ENCODE measurements around the gene PEF1.
A peak's percentile ranks its signal among the peaks of the same experiment; 100 is the strongest.
"Not testable (repeated sequence)": the region's sequence is repeated elsewhere in the genome, so short reads cannot be mapped to it uniquely, and the experiment has no call there.

Gene PEF1

GRCh38 chr1:31602081-31602480 lies 42.6 kb downstream of the PEF1 start:
- no peak for DNase-seq

- DNase-seq = no peak
Measured at GRCh38 chr1:31600641-31601040, 44.0 kb downstream of the PEF1 start.

GRCh38 chr1:31598980-31599379 lies 45.7 kb downstream of the PEF1 start:
- no peak for DNase-seq

DNA sequence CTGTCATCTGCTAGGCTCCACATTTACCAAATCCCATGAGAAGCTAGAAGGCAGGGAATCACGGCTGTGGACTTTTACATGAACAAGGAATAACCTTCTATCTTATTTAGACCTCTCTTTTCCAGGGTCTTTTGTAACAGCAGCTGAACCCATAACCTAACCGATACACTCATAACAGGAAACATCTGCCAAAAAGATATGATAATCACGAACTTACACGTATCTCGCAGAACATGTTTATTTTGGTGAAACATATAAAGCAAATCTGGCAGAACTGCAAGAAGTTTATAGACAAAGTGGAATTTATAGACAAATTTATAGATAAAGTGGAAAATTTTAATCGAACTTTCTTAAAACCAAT lies 48.0 kb downstream of the PEF1 start:
- no peak for DNase-seq

DNA sequence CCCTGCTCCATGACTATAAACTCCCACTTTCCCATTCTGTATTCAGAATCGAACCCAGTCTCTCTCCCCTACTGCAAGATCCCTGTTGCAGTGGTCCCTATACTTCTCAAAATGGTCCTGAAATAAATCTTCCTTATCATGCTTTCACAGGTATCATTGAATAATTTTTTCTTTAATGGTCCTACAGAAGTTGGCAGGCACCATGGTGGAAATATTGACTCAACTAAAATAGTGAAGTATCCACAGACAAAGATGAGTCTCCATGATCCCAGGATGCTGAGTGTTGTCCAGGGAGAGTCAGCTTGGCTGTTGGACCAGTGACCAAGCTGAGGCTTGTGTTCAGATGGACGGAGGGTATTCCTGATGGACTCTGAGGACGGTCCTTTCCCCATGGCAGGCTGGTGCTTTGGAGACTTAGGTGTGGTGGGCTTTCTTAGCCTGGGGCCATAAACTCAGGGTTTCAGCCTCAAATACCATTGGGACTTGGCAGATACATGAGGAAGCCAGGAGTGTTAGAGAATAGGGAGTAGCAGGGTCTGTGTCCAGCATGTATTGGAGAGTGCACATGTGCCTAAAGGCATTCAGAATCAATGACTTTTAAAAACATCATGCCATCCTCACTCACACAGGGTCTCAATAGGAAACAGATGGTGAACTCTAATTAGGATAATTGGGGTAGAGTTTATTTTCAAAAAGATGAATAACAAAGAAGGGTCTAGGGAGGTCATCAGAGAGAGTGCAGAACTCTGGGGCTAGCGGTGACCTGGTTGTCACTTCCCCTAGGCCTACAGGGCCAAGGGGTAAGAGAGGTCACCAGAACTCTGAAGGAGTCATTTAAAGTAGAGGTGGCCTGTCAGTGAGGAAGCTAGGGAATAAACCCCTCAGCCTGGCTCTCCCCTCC lies 48.6 kb downstream of the PEF1 start:
- no peak for DNase-seq

- DNase-seq = peak; percentile 76
Measured at GRCh38 chr1:31593770-31594632, 50.7 kb downstream of the PEF1 start.

GRCh38 chr1:31593136-31593665 lies 51.5 kb downstream of the PEF1 start:
- DNase-seq = no peak

DNA sequence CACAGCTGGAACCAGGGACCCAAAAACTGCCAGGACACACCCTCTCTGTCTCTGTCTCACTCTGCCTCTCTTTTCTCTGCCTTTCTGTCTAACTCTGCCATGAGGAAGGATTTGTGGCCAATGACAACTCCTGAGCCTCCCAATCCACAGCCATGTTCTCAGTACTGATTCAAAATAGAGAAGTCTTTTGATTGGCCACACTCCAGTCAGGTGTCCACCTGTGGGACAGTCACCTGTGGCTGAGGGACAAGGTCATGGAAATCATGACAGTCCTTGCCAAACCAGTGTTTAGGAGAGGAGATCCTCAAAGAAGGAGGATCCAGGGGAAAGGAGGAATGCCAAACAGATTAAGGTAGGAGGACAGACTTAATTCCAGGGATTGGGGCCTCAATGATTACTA lies 52.5 kb downstream of the PEF1 start:
- no peak for DNase-seq

- no peak for DNase-seq
Measured at GRCh38 chr1:31591425-31592093, 53.1 kb downstream of the PEF1 start.

DNA sequence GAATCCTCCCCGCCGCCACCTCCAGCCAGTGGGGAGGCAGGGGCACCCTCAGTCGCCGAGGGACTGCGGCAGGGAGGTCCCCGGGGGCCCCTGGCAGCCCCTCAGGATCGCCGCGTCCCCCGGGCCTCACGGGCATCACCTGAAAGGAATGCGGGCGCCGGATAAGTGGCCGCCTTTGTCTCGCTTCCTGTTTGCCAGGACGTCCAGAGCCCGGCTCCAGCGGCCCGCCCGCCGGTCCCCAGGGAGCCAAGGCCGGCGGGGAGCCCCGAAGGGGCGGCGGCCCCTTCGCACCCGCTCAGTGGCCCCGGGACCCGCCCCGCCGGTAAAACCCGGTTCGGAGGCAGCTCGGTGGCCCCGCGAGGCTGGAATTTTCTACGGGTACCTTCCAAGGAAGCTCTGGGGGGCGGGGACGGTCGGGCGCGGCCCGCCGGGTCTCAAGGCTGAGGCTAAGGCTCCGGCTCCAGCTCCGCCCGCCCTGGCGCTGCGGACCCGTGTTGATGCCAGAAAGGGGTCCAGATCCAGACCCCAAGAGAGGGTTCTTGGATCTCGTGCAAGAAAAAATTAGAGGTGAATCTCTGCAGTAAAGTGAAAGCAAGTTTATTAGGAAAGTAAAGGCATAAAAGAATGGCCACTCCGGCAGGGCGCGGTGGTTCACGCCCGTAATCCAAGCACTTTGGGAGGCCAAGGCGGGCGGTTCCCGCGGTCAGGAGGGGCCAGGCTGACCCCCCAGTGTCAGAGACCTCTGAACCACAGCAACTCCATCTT lies 55.7 kb downstream of the PEF1 start:
- no peak for DNase-seq

GRCh38 chr1:31587720-31588423 lies 56.8 kb downstream of the PEF1 start:
- peak; percentile 44 for DNase-seq

- DNase-seq = not testable (repeated sequence)
Measured at GRCh38 chr1:31587328-31587699, 57.4 kb downstream of the PEF1 start.

DNA sequence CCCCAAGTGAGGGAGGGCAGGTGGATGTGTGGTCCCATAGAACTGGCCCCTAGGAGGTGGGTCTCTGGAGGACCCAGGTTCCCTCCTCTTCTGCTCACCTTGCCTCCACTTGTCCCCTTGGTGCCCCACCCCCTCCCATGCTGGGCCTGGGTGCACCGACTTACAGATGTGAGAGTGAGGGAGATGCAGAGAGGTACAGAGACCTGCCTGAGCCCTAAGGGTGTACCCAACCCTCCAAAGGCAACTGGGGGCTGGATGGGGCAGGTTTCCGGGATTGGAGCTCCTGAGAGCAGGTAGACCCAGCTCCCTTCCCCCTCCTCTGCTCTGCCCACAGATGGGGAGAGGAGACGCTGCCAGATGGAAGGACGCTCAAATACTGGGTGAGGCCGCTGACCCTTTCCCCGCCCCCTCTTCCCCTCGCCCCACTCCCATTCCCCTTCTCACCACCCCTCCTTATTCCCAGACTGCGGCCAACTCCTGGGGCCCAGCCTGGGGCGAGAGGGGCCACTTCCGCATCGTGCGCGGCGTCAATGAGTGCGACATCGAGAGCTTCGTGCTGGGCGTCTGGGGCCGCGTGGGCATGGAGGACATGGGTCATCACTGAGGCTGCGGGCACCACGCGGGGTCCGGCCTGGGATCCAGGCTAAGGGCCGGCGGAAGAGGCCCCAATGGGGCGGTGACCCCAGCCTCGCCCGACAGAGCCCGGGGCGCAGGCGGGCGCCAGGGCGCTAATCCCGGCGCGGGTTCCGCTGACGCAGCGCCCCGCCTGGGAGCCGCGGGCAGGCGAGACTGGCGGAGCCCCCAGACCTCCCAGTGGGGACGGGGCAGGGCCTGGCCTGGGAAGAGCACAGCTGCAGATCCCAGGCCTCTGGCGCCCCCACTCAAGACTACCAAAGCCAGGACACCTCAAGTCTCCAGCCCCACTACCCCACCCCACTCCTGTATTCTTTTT lies 58.0 kb downstream of the PEF1 start:
- no peak for DNase-seq

DNA sequence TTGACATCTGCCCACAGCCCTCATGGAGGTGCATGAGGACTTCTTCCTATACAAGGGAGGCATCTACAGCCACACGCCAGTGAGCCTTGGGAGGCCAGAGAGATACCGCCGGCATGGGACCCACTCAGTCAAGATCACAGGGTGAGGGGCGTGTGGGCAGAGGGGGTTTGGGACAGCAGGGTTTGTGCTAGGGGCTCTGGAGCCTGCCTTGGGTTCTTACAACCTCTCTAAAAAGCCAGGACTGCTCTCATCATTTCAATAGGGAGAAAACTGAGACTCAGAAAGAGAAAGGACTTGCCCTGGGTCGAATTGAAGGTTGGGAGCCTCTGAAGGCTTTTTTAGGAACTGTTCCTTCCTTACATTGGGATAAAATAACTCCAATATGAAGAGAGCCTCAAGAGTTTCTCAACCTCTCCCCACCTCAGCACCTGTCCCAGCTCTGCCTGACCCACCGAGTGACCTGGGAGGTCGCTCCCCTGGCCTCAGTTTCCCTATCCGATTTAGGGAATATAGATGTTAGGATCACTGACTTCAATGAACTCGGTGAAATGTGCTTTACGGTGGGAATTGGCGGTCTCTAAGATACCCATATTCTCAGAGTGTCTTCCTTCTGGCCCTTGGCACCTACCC lies 58.8 kb downstream of the PEF1 start:
- no peak for DNase-seq

DNA sequence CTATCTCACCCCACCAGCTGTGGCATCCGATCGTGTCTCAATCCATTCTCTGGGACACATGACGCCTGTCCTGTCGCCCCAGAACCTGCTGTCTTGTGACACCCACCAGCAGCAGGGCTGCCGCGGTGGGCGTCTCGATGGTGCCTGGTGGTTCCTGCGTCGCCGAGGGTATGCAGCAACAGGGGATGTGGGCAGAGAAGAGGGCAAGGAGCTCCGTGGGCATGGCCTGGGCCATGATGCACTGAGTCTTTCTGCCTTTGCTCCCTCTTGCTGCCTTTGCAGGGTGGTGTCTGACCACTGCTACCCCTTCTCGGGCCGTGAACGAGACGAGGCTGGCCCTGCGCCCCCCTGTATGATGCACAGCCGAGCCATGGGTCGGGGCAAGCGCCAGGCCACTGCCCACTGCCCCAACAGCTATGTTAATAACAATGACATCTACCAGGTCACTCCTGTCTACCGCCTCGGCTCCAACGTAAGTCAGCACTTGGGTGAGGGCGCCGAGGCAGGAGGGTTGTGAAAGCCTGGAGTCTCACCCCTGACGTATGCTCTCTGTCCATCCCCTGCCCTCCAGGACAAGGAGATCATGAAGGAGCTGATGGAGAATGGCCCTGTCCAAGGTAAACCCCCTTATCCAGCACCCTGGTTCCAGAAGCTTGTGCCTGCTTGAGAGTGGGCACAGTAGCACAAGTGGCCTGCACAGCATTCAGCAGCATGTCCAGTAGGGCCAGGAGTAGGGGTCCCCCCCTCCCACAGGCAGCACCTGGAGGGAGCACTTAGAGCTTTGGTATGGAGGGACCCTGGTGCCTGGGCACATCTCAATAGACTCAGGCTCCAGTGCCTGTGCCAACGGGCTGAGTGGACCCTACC lies 59.6 kb downstream of the PEF1 start:
- no peak for DNase-seq

DNA sequence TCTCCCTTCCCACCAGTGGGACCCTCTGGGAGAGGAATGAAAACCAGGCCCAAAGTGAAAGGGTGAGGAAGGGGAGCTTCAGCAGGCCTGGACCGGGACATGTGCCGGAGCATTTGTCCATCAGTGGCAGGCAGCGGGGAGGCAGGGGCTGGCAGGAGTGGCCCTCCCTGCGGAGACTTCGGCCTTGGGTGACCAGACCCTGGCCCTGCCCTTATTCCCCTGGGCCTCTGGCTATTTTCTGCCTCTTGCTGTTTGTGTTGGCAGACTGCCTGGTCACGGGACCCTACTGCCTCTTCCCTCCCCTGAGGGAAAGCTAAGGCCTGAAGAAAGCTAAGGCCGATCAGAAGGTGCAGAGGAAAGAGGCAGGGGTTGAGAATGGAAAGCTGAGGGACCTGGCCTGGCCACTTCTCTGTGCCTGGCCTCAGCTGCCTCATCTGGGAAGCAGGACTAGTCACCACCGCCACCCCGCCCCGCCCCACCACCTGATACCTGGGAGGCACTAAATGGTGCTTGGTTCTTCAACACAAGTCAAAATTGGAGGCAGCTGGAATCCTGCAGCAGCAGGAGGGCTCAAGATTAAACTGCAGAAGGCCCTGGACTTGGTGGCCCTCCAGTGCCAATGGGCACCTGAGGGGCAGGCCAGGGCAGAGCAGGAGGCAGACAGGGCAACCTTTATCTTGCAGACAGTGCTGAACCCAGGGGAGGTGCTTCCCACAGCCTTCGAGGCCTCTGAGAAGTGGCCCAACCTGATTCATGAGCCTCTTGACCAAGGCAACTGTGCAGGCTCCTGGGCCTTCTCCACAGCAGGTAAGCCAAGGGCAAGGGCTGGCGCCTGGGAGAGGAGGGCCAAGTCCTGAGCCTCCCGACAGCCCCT lies 60.4 kb downstream of the PEF1 start:
- no peak for DNase-seq

GRCh38 chr1:31583082-31583994 lies 61.3 kb downstream of the PEF1 start:
- DNase-seq = no peak
